C4-2B (cell line): Measurements from ENCODE around the gene GAGE12H.
"Not testable (repeated sequence)": the region's sequence is repeated elsewhere in the genome, so short reads cannot be mapped to it uniquely, and the experiment has no call there.

ENCODE experiments used
- CTCF ChIP-seq: fragments of 450-650 bp; conservative IDR thresholded peaks from 2 replicates; pipeline ENCODE4 v1.5.1; 2017; ENCODE audit warnings: mild to moderate bottlenecking
- ZFX ChIP-seq: fragments of 450-650 bp; IDR thresholded peaks from 2 replicates; pipeline ENCODE4 v1.6.1; 2017

GRCh38 chrX:49531877-49532276 lies 47.9 kb upstream of the GAGE12H start, which contains the start of gene GAGE12C:
- TF ChIP-seq CTCF, ZFX: not testable (repeated sequence)
